Dedifferentiated amniotic fluid mesenchymal stem cell (primary cell): ENCODE measurements around the gene SH3TC1.

ENCODE experiments used
- DNase-seq: peaks from one replicate; pipeline ENCODE4 v3.0.0-alpha.2; 2016; ENCODE audit errors: extremely low spot score

SH3TC1 gene

GRCh38 chr4:8287343-8288280, 88.5 kb downstream of the SH3TC1 start:
- no peak for DNase-seq

GRCh38 chr4:8289151-8289750, 90.2 kb downstream of the SH3TC1 start:
- DNase-seq, result no peak

GRCh38 chr4:8289956-8290700, 91.0 kb downstream of the SH3TC1 start:
- DNase-seq, result no peak

- DNase-seq, result no peak
Measured at GRCh38 chr4:8290701-8290970, 91.5 kb downstream of the SH3TC1 start.
